Activated T-helper 2 cell treated with anti-CD3 and anti-CD28 coated beads, Interferon-gamma antibody, Interleukin-2, Interleukin-4, amounts not matched to agents 10 μg/mL and 5 μg/mL and 100 μg/mL, durations not matched to agents 14 hours and 24 hours and 36 hours (primary cell): ENCODE results near the gene XYLB. TPM values are rescaled to one million over a fixed set of nuclear protein-coding genes. Genes with fewer than 3 reads are reported as not detected.

Source experiments
- DNase-seq: peaks from one replicate; pipeline ENCODE4 v3.0.0; 2021; ENCODE audit warnings: low spot score
- H3K27ac Mint-ChIP-seq: one replicate; pipeline ENCODE4 v1.8.0; 2021; ENCODE audit warnings: mixed read lengths
- H3K27me3 Mint-ChIP-seq: one replicate; pipeline ENCODE4 v1.8.0; 2021; ENCODE audit warnings: low read depth, mixed read lengths
- H3K36me3 Mint-ChIP-seq: one replicate; pipeline ENCODE4 v1.8.0; 2021; ENCODE audit warnings: low read depth, mixed read lengths
- H3K4me1 Mint-ChIP-seq: one replicate; pipeline ENCODE4 v1.8.0; 2021; ENCODE audit warnings: low read depth, mixed read lengths
- H3K4me3 Mint-ChIP-seq: one replicate; pipeline ENCODE4 v1.8.0; 2021; ENCODE audit warnings: low read depth, mild to moderate bottlenecking, moderate library complexity, mixed read lengths
- H3K9me3 Mint-ChIP-seq: one replicate; pipeline ENCODE4 v1.8.0; 2021; ENCODE audit warnings: mixed read lengths
- intact Hi-C: fragments of 100-400 bp; cut with micrococcal nuclease; formaldehyde crosslinking; loops from one replicate; pipeline ENCODE4 v1.15.1; 2023
- total RNA-seq: library from RNA; stranded (reverse); gene quantifications from 2 replicates; pipeline ENCODE4 v1.2.3, GENCODE V29; 2022

The XYLB gene
- total RNA-seq, 1 donor from 2014 or later, result 11.8 TPM

- no peaks in the 10 kb centered on the region for H3K36me3 Mint-ChIP-seq
- no peak overlapping the region for H3K4me3 Mint-ChIP-seq
- no peaks in the 10 kb centered on the region for H3K9me3 Mint-ChIP-seq
- intact Hi-C loops, result no loop called here
- no peak for DNase-seq
- no peak overlapping the region for H3K27ac Mint-ChIP-seq
- peaks cover 7% of the 10 kb centered on the region for H3K27me3 Mint-ChIP-seq
- H3K4me1 Mint-ChIP-seq, result no peaks in the 10 kb centered on the region
Measured at GRCh38 chr3:38334142-38335055, 12.2 kb upstream of the XYLB start.

GRCh38 chr3:38335263-38335662 is 11.3 kb upstream of the XYLB start:
- DNase-seq, result no peak
- Mint-ChIP-seq H3K27ac (no peak overlapping the region), H3K27me3 (peaks cover 12% of the 10 kb centered on the region), H3K4me3 (no peak overlapping the region), H3K36me3 (no peaks in the 10 kb centered on the region), H3K9me3 (no peaks in the 10 kb centered on the region), H3K4me1 (no peaks in the 10 kb centered on the region)
- intact Hi-C loops, result no loop called here

GRCh38 chr3:38337703-38338102 is 8.9 kb upstream of the XYLB start:
- H3K27me3 Mint-ChIP-seq, result peaks cover 12% of the 10 kb centered on the region
- no peak overlapping the region for H3K27ac Mint-ChIP-seq
- H3K9me3 Mint-ChIP-seq, result no peaks in the 10 kb centered on the region
- intact Hi-C loops, result no loop called here
- no peak for DNase-seq
- H3K4me1 Mint-ChIP-seq, result no peaks in the 10 kb centered on the region
- no peaks in the 10 kb centered on the region for H3K36me3 Mint-ChIP-seq
- no peak overlapping the region for H3K4me3 Mint-ChIP-seq

- Mint-ChIP-seq H3K4me3 (no peak overlapping the region), H3K4me1 (peaks cover 8% of the 10 kb centered on the region), H3K9me3 (no peaks in the 10 kb centered on the region), H3K27ac (no peak overlapping the region), H3K36me3 (no peaks in the 10 kb centered on the region), H3K27me3 (peaks cover 13% of the 10 kb centered on the region)
- intact Hi-C loops, result no loop called here
- DNase-seq, result no peak
Measured at GRCh38 chr3:38343797-38344594, 2.6 kb upstream of the XYLB start.

GRCh38 chr3:38345879-38346586 is 552 bp upstream of the XYLB start:
- intact Hi-C loops, result loop anchor here (2.0 kb wide), 5 partner anchors 107 to 227 kb away; partner anchors contain the start of genes ACAA1 and ACVR2B

GRCh38 chr3:38347421-38348200 is 1.0 kb downstream of the XYLB start:
- Mint-ChIP-seq H3K4me3 (peak overlapping the region; percentile 71), H3K27ac (no peak overlapping the region), H3K36me3 (peaks cover 13% of the 10 kb centered on the region), H3K9me3 (no peaks in the 10 kb centered on the region), H3K4me1 (peaks cover 8% of the 10 kb centered on the region), H3K27me3 (peaks cover 3% of the 10 kb centered on the region)
- intact Hi-C loops, result loop anchor here (2.0 kb wide), 5 partner anchors 105 to 229 kb away; partner anchors contain the start of genes ACAA1 and ACVR2B
- DNase-seq, result no peak

More at GRCh38 chr3:38345879-38346586, 552 bp upstream of the XYLB start:
- H3K4me3 Mint-ChIP-seq, result peak overlapping the region; percentile 78
- no peaks in the 10 kb centered on the region for H3K9me3 Mint-ChIP-seq
- H3K36me3 Mint-ChIP-seq, result no peaks in the 10 kb centered on the region
- DNase-seq, result no peak
- H3K27ac Mint-ChIP-seq, result peak overlapping the region; percentile 66
- H3K4me1 Mint-ChIP-seq, result peaks cover 8% of the 10 kb centered on the region
- H3K27me3 Mint-ChIP-seq, result peaks cover 3% of the 10 kb centered on the region

- no peak overlapping the region for H3K4me3 Mint-ChIP-seq
- peaks cover 20% of the 10 kb centered on the region for H3K36me3 Mint-ChIP-seq
- no peak for DNase-seq
- intact Hi-C loops, result no loop called here
- peaks cover 3% of the 10 kb centered on the region for H3K27me3 Mint-ChIP-seq
- no peaks in the 10 kb centered on the region for H3K9me3 Mint-ChIP-seq
- peaks cover 8% of the 10 kb centered on the region for H3K4me1 Mint-ChIP-seq
- no peak overlapping the region for H3K27ac Mint-ChIP-seq
Measured at GRCh38 chr3:38348903-38349302, 2.3 kb downstream of the XYLB start.

- H3K36me3 Mint-ChIP-seq, result peaks cover 21% of the 10 kb centered on the region
- H3K27me3 Mint-ChIP-seq, result no peaks in the 10 kb centered on the region
- H3K27ac Mint-ChIP-seq, result no peak overlapping the region
- no peaks in the 10 kb centered on the region for H3K9me3 Mint-ChIP-seq
- H3K4me1 Mint-ChIP-seq, result peaks cover 9% of the 10 kb centered on the region
- no peak for DNase-seq
- H3K4me3 Mint-ChIP-seq, result no peak overlapping the region
- intact Hi-C loops, result no loop called here
Measured at GRCh38 chr3:38349684-38350359, 3.2 kb downstream of the XYLB start.

GRCh38 chr3:38353151-38353550 is 6.6 kb downstream of the XYLB start:
- peaks cover 25% of the 10 kb centered on the region for H3K36me3 Mint-ChIP-seq
- no peak overlapping the region for H3K27ac Mint-ChIP-seq
- no peak for DNase-seq
- peaks cover 5% of the 10 kb centered on the region for H3K4me1 Mint-ChIP-seq
- H3K4me3 Mint-ChIP-seq, result no peak overlapping the region
- no peaks in the 10 kb centered on the region for H3K9me3 Mint-ChIP-seq
- H3K27me3 Mint-ChIP-seq, result no peaks in the 10 kb centered on the region
- intact Hi-C loops, result no loop called here

- no peak overlapping the region for H3K4me3 Mint-ChIP-seq
- peaks cover 2% of the 10 kb centered on the region for H3K4me1 Mint-ChIP-seq
- no peaks in the 10 kb centered on the region for H3K9me3 Mint-ChIP-seq
- H3K27ac Mint-ChIP-seq, result no peak overlapping the region
- H3K27me3 Mint-ChIP-seq, result no peaks in the 10 kb centered on the region
- DNase-seq, result no peak
- intact Hi-C loops, result no loop called here
- H3K36me3 Mint-ChIP-seq, result peaks cover 29% of the 10 kb centered on the region
Measured at GRCh38 chr3:38354588-38355330, 8.2 kb downstream of the XYLB start.

GRCh38 chr3:38359038-38359437 is 12.5 kb downstream of the XYLB start:
- peaks cover 2% of the 10 kb centered on the region for H3K4me1 Mint-ChIP-seq
- H3K27me3 Mint-ChIP-seq, result no peaks in the 10 kb centered on the region
- intact Hi-C loops, result no loop called here
- no peak overlapping the region for H3K4me3 Mint-ChIP-seq
- no peaks in the 10 kb centered on the region for H3K9me3 Mint-ChIP-seq
- no peak for DNase-seq
- no peak overlapping the region for H3K27ac Mint-ChIP-seq
- H3K36me3 Mint-ChIP-seq, result peaks cover 9% of the 10 kb centered on the region
